Adipose tissue (tissue), 3 donors: ENCODE data around the gene GTSF1L. TPM values are rescaled to one million over a fixed set of nuclear protein-coding genes. Genes with fewer than 3 reads are reported as not detected.

Experiments used
- H3K27ac ChIP-seq: one replicate; pipeline ENCODE4 v1.5.1; 2013; ENCODE audit warnings: low read depth, low read length
- WGBS, 3 donors: extraction: QIAGEN DNeasy Blood & Tissue Kit; methylation state at CpG; one replicate each; pipeline ENCODE4 v1.1.7; 2013; 5-methylcytosine and 5-hydroxymethylcytosine counted together
- polyA plus RNA-seq, 3 donors: library from polyadenylated mRNA; stranded (reverse); fragments of 200-250 nt; gene quantifications; one replicate each; pipeline ENCODE4 v1.2.3, GENCODE V29; 2013
- donor health status: healthy with polysubstance abuse.
- donor health status: Bipolar disorder and iron deficiency.
- donor health status: healthy.

Gene GTSF1L
- polyA plus RNA-seq, 3 donors = not detected

DNA sequence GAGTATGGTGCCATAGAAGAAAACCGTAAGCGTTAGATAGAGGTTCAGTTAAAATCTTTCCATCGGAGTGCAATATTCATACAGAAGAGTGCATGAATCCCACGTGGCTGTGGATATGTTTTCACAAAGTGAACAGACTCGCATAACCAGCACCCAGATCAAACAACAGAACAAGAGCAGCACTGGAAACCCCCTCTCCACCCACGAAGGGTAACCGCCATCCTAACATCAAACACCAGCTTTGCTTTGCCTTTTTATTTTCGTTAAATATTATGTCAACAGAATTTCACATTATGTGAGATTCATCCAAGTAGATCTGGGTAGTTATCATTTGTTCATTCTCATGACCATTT is 4.7 kb downstream of the GTSF1L start:
- WGBS, 3 donors = 49 to 69% (median 67%) methylated on average over 8 of the region's 8 CpGs
- no peak overlapping the region for H3K27ac ChIP-seq

- 39 to 49% (median 46%) methylated on average over 15 of the region's 15 CpGs for WGBS, 3 donors
- H3K27ac ChIP-seq = no peak overlapping the region
Measured at GRCh38 chr20:43721429-43722152, 5.2 kb downstream of the GTSF1L start.

DNA sequence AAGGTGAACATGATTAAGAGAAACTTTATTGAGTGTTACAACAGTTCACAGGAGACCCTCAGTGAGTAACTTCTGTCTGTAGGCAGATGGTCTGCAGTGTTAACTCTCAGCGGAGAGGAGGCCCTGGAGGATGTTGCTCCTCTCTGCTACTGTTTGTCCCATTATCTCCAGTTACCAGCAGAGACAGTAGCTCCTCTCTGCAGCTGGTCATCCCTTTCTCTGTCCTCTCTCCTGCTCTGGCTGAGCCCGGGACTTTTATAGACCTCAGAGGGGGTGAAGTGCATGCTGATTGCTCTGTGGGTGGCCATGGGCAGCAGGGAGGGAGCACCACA is 5.7 kb downstream of the GTSF1L start:
- WGBS, 3 donors = 0 to 29% (median 4%) methylated on average over 2 of the region's 2 CpGs
- H3K27ac ChIP-seq = no peak overlapping the region

GRCh38 chr20:43720007-43720406 is 6.8 kb downstream of the GTSF1L start:
- 77 to 80% (median 78%) methylated on average over 1 of the region's 1 CpG for WGBS, 3 donors
- no peak overlapping the region for H3K27ac ChIP-seq

GRCh38 chr20:43717616-43717995 is 9.2 kb downstream of the GTSF1L start:
- WGBS, 3 donors = 95 to 97% (median 97%) methylated on average over 4 of the region's 4 CpGs
- no peak overlapping the region for H3K27ac ChIP-seq

DNA sequence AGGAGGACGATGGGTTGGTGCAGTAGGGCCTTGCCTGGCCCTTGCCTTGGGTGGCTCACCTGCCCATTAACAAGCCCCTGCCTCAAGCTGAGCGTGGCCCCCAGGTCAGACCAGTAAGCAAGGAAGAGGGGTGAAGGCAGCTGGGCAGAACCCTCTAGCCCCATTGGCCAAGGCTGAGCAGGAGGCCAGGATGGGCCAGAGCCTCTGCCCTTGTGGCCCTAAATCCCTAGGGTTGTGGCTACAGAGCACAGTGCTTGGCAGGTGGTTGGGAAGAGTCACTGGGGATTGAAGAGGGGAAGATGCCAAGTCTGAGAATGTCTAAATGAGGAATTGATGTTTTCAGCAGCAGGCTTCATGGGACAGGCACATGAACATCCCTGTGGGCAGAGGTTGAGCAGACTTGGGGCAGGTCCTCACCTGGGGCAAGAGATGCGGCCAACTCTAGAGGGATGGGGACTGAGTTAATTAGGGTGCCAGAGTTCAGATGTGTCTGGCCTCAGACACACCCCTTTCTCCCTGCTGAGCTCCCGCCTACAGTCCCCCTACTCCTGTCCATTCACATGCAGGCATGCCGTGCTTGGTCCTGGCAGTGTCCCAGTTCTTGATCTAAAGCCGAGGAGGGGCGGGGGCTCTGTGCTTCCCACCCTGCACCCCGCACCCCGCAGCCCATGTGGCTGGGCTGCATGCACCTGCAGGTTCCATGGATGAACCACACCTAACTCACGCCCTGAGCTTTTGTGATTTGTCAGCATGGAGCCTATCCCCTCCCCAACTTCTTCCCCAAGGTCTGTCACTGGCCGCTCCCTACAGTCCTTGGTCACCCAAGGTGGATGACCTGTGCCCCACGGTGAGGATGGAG is 9.8 kb downstream of the GTSF1L start:
- no peak overlapping the region for H3K27ac ChIP-seq
- 93 to 96% (median 94%) methylated on average over 12 of the region's 12 CpGs for WGBS, 3 donors

- no peak overlapping the region for H3K27ac ChIP-seq
- WGBS, 3 donors = 90 to 98% (median 93%) methylated on average over 4 of the region's 4 CpGs
Measured at GRCh38 chr20:43716123-43716522, 10.7 kb downstream of the GTSF1L start.

DNA sequence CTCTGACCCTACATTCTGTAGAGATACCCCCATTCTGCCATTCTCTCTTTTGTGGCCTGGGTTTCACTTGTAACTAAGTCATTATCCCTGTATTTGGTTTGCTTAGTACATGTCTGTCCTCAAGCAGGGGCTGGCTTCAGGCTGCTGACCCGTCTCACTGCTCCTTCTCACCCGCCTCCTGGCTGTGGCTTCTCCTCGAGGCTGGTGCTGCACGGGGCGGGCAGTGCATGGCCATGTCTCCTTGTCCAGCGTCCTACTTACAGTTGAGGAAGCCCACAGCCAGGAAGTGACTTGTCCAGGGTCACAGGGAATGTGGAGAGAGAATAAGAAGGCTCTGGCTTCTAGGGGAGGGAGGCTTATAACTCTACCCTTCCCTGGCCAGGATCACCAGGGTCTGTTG is 11.3 kb downstream of the GTSF1L start:
- H3K27ac ChIP-seq = no peak overlapping the region
- WGBS, 3 donors = 93 to 94% (median 94%) methylated on average over 6 of the region's 6 CpGs

- no peak overlapping the region for H3K27ac ChIP-seq
- 95 to 98% (median 97%) methylated on average over 9 of the region's 9 CpGs for WGBS, 3 donors
Measured at GRCh38 chr20:43715044-43715443, 11.8 kb downstream of the GTSF1L start.

DNA sequence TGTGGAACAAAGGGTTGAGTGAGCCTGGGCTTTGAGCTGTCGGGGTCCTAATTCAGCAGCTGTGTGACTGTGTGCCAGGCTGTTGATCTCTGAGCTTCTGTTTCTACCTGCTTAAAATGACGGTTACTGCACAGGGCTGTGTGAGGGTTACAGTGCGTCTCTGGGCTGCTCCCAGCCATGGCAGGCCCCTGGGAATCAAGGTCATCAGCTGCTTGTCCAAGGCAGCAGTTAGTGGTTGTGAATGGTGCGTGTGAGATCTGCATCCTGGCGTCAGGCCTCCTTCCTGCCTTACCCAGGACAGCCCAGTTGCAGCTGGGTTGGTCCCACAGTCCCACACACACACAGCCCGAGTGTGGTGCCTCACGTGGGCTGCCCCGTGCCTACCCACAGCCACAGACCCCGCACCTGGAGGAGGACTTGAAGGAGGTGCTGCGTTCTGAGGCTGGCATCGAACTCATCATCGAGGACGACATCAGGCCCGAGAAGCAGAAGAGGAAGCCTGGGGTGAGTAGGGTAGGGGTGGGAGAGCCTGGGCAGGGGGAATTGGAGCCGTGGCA is 15.6 kb downstream of the GTSF1L start:
- WGBS, 3 donors = 84 to 91% (median 91%) methylated on average over 15 of the region's 15 CpGs
- H3K27ac ChIP-seq = no peak overlapping the region

GRCh38 chr20:43710370-43711044 is 16.3 kb downstream of the GTSF1L start:
- no peak overlapping the region for H3K27ac ChIP-seq
- 91 to 98% (median 93%) methylated on average over 9 of the region's 9 CpGs for WGBS, 3 donors

DNA sequence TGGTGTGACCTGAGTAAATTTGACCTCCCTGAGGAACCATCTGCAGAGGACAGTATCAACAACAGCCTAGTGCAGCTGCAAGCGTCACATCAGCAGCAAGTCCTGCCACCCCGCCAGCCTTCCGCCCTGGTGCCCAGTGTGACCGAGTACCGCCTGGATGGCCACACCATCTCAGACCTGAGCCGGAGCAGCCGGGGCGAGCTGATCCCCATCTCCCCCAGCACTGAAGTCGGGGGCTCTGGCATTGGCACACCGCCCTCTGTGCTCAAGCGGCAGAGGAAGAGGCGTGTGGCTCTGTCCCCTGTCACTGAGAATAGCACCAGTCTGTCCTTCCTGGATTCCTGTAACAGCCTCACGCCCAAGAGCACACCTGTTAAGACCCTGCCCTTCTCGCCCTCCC is 24.3 kb downstream of the GTSF1L start:
- no peak overlapping the region for H3K27ac ChIP-seq
- 98 to 99% (median 98%) methylated on average over 14 of the region's 14 CpGs for WGBS, 3 donors

GRCh38 chr20:43700627-43701026 is 26.2 kb downstream of the GTSF1L start:
- no peak overlapping the region for H3K27ac ChIP-seq
- 96 to 98% (median 97%) methylated on average over 8 of the region's 8 CpGs for WGBS, 3 donors

DNA sequence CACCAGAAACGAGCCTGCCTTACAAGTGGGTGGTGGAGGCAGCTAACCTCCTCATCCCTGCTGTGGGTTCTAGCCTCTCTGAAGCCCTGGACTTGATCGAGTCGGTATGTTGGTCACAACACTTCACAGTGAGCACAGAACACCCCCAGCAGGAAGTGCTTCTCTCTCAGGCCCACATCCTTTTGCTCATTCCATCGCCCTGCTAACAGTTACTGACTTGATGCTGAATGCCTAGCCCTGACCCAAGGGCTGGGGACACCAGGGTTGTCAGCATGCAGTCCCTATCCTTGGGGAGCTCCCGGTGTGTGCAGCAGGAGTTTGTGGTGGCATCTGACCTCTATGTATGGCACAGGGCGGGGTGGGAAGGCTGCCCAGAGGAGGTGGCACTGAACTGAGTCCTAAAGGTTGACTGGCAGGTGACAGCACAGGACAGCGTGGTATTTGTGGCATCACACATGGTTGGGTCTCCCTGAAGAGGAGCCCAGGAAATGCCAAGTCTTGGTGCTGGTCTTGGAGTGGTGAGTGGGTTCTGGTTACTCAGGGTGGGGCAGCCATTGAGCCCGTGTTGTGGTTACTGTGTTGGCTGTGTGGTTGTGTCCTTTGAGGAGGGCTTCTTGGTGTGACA is 26.7 kb downstream of the GTSF1L start:
- 92 to 95% (median 94%) methylated on average over 8 of the region's 8 CpGs for WGBS, 3 donors
- H3K27ac ChIP-seq = no peak overlapping the region

GRCh38 chr20:43695571-43695970 is 31.2 kb downstream of the GTSF1L start:
- 94% methylated on average over 8 of the region's 8 CpGs for WGBS, 3 donors
- H3K27ac ChIP-seq = no peak overlapping the region

GRCh38 chr20:43694763-43695162 is 32.0 kb downstream of the GTSF1L start:
- 91 to 97% (median 96%) methylated on average over 3 of the region's 3 CpGs for WGBS, 3 donors
- no peak overlapping the region for H3K27ac ChIP-seq

DNA sequence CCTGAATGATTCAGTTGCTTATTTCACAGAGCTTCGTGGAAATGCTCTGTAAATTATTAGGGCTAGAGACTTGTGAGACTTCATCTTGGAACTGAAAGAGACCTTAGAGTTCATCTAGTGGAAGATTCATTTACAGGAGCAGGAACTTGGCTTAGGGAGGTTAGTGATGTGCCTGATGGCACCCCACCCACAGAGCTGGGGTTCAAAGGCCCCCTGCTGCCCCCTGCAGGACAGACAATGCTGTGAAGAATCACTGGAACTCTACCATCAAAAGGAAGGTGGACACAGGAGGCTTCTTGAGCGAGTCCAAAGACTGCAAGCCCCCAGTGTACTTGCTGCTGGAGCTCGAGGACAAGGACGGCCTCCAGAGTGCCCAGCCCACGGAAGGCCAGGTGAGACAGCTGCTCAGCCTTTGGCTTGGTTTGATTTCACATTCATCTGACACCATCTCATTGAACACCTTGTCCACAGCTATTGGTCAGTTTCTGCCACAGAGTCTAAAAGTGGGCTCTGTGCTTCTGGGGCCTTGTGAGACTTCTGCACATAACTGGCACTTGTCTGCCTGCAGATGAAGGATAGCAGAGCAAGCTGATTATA is 34.8 kb downstream of the GTSF1L start:
- WGBS, 3 donors = 75 to 92% (median 89%) methylated on average over 5 of the region's 5 CpGs
- no peak overlapping the region for H3K27ac ChIP-seq

DNA sequence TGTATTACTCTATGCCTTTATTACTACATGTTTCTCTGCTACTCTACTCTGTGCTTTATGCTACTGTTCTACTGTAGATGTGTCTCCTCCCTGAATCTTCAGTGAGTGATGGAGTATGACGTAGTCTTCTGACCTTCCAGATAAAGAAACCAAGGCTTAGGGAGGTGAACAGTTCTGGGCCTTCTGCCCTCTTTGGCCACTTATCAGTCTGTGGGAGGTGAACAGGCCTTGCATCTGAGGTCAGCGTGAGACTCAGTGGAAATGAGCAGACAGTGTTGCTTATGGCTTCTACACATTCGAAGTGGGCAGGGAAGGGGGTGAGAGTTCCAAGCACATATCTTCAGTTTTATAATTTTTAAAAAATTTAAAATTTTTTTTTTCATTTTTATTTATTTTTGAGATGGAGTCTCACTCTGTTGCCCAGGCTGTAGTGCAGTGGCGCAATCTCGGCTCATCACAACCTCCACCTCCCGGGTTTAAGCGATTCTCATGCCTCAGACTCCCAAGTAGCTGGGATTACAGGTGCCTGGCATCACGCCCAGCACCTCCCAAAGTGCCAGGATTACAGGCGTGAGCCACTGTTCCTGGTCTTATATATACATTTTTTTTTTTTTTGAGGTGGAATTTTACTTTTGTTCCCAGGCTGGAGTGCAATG is 35.7 kb downstream of the GTSF1L start:
- 74 to 91% (median 88%) methylated on average over 9 of the region's 9 CpGs for WGBS, 3 donors
- no peak overlapping the region for H3K27ac ChIP-seq
